ENCODE results near the gene KRT85. TPM values are rescaled to one million over a fixed set of nuclear protein-coding genes. Genes with fewer than 3 reads are reported as not detected.

KRT85 gene
- total RNA-seq, 1 donor from 2014 or later = not detected

GRCh38 chr12:52405922-52406385 lies 38.7 kb upstream of the KRT85 start, which contains the start of gene KRT82:
Gene KRT82 (minus strand): TSS chr12:52406335. CDS start chr12:52406277, 58 bp downstream.
- H3K4me1 Mint-ChIP-seq (ENCODE audit: unreplicated experiment) = no peaks in the 10 kb centered on the region
- no peaks in the 10 kb centered on the region for H3K9me3 Mint-ChIP-seq (ENCODE audit: unreplicated experiment)
- H3K4me3 Mint-ChIP-seq (ENCODE audit: unreplicated experiment) = no peak within 1 kb of the TSS
- peaks cover 36% of the 10 kb centered on the region for H3K27me3 Mint-ChIP-seq (ENCODE audit: unreplicated experiment)
- no peaks in the 10 kb centered on the region for H3K36me3 Mint-ChIP-seq (ENCODE audit: unreplicated experiment)
- DNase-seq (ENCODE audit: extremely low spot score, unreplicated experiment) = no peak
- no peak for TF ChIP-seq CTCF (IDR thresholded peaks at IDR 0.05)
- no peak within 1 kb of the TSS for H3K27ac Mint-ChIP-seq (ENCODE audit: unreplicated experiment)

- TF ChIP-seq CTCF (IDR thresholded peaks at IDR 0.05) = no peak
Observed at GRCh38 chr12:52404951-52405350, 37.7 kb upstream of the KRT85 start.

GRCh38 chr12:52403561-52403960 lies 36.3 kb upstream of the KRT85 start:
- no peak for TF ChIP-seq CTCF (IDR thresholded peaks at IDR 0.05)
- no peak overlapping the region for H3K27ac Mint-ChIP-seq (ENCODE audit: unreplicated experiment)
- H3K9me3 Mint-ChIP-seq (ENCODE audit: unreplicated experiment) = no peaks in the 10 kb centered on the region
- H3K27me3 Mint-ChIP-seq (ENCODE audit: unreplicated experiment) = peaks cover 41% of the 10 kb centered on the region
- no peak for DNase-seq (ENCODE audit: extremely low spot score, unreplicated experiment)
- H3K4me3 Mint-ChIP-seq (ENCODE audit: unreplicated experiment) = no peak overlapping the region
- H3K36me3 Mint-ChIP-seq (ENCODE audit: unreplicated experiment) = no peaks in the 10 kb centered on the region
- H3K4me1 Mint-ChIP-seq (ENCODE audit: unreplicated experiment) = no peaks in the 10 kb centered on the region

More at GRCh38 chr12:52404951-52405350, 37.7 kb upstream of the KRT85 start:
- Mint-ChIP-seq H3K9me3 (ENCODE audit: unreplicated experiment) (no peaks in the 10 kb centered on the region), H3K27ac (ENCODE audit: unreplicated experiment) (no peak overlapping the region), H3K4me3 (ENCODE audit: unreplicated experiment) (no peak overlapping the region), H3K4me1 (ENCODE audit: unreplicated experiment) (no peaks in the 10 kb centered on the region), H3K27me3 (ENCODE audit: unreplicated experiment) (peaks cover 36% of the 10 kb centered on the region), H3K36me3 (ENCODE audit: unreplicated experiment) (no peaks in the 10 kb centered on the region)
- no peak for DNase-seq (ENCODE audit: extremely low spot score, unreplicated experiment)

- H3K4me3 Mint-ChIP-seq (ENCODE audit: unreplicated experiment) = no peak overlapping the region
- no peak overlapping the region for H3K27ac Mint-ChIP-seq (ENCODE audit: unreplicated experiment)
- DNase-seq (ENCODE audit: extremely low spot score, unreplicated experiment) = no peak
- H3K4me1 Mint-ChIP-seq (ENCODE audit: unreplicated experiment) = no peaks in the 10 kb centered on the region
- TF ChIP-seq CTCF (IDR thresholded peaks at IDR 0.05) = no peak
- H3K9me3 Mint-ChIP-seq (ENCODE audit: unreplicated experiment) = no peaks in the 10 kb centered on the region
- H3K27me3 Mint-ChIP-seq (ENCODE audit: unreplicated experiment) = peaks cover 39% of the 10 kb centered on the region
- no peaks in the 10 kb centered on the region for H3K36me3 Mint-ChIP-seq (ENCODE audit: unreplicated experiment)
Observed at GRCh38 chr12:52402873-52403540, 35.7 kb upstream of the KRT85 start.

GRCh38 chr12:52402377-52402776 lies 35.1 kb upstream of the KRT85 start:
- no peaks in the 10 kb centered on the region for H3K9me3 Mint-ChIP-seq (ENCODE audit: unreplicated experiment)
- H3K36me3 Mint-ChIP-seq (ENCODE audit: unreplicated experiment) = no peaks in the 10 kb centered on the region
- no peak overlapping the region for H3K4me3 Mint-ChIP-seq (ENCODE audit: unreplicated experiment)
- H3K27ac Mint-ChIP-seq (ENCODE audit: unreplicated experiment) = no peak overlapping the region
- no peak for TF ChIP-seq CTCF (IDR thresholded peaks at IDR 0.05)
- no peak for DNase-seq (ENCODE audit: extremely low spot score, unreplicated experiment)
- H3K4me1 Mint-ChIP-seq (ENCODE audit: unreplicated experiment) = no peaks in the 10 kb centered on the region
- peaks cover 41% of the 10 kb centered on the region for H3K27me3 Mint-ChIP-seq (ENCODE audit: unreplicated experiment)
